ENCODE measurements around the gene ATXN2. TPM values are rescaled to one million over a fixed set of nuclear protein-coding genes. Genes with fewer than 3 reads are reported as not detected.

The ATXN2 gene
- total RNA-seq, 1 experiment from 2014 or later: 72.9 TPM

DNA sequence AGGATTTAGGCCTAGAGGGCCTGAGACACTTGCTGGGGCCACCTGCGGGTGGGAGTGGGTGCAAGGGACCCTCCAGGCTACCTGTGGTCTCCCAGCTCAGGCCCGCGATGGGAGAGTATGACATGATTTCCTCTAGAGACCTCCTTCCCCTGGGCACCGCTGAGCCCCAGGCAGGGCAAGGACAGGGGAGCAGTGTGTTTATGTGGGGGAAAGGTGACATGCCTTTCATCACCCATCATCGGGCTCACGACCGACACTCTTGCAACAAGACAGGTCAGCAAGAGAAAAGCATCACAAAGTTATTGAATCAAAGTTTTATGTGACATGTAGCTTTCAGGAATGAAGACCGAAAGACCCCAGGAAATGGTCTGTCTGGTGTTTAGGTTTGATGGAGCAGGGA, 173.5 kb downstream of the ATXN2 start:
- no peak overlapping the region for H3K23ac ChIP-seq (ENCODE audit: insufficient read length, low read depth, low read length)
- no CpG with 5 or more reads among the region's 8 CpGs for WGBS (ENCODE audit: extremely low coverage, insufficient read length, low lambda C conversion rate)
- H3K4me1 ChIP-seq (ENCODE audit: insufficient read depth, low read length): no peaks in the 10 kb centered on the region; the same call in 1 of the 2 replicates
- no peak overlapping the region for H3K4me2 ChIP-seq (ENCODE audit: insufficient read depth, insufficient read length, low read length)
- Mint-ChIP-seq H3K27me3 (ENCODE audit: low read depth) (no peaks in the 10 kb centered on the region), H3K4me3 (no peak overlapping the region), H3K9me3 (no peaks in the 10 kb centered on the region), H3K27ac (peak overlapping the region; percentile 86 to 91 (median 87); a peak in 3 of 7 replicates), H3K36me3 (ENCODE audit: insufficient read depth in 1 of 3, low read depth in 3 of 3) (peaks cover 6 to 16% (median 8%) of the 10 kb centered on the region in 3 experiments; a peak in 6 of 7 replicates), H3K4me1 (peaks cover 39 to 46% of the 10 kb centered on the region in 2 experiments)
- H4K20me1 ChIP-seq (ENCODE audit: control insufficient read depth, insufficient read depth, insufficient read length): no peaks in the 10 kb centered on the region
- no peak overlapping the region for H3K56ac ChIP-seq (ENCODE audit: insufficient read length, low read depth, low read length)
- H3K14ac ChIP-seq (ENCODE audit: insufficient read depth, low read length): no peak overlapping the region
- no peak overlapping the region for H4K5ac ChIP-seq (ENCODE audit: insufficient read length, low read depth, low read length)
- H3K27ac ChIP-seq (ENCODE audit: insufficient read length, low read depth, low read length): no peak overlapping the region
- H3K23me2 ChIP-seq (ENCODE audit: insufficient read length, low read depth, low read length, poor library complexity, severe bottlenecking): peaks cover 2% of the 10 kb centered on the region
- no peak overlapping the region for H2AK5ac ChIP-seq (ENCODE audit: insufficient read length, low read length)
- no peak overlapping the region for H3K4ac ChIP-seq (ENCODE audit: low read depth, low read length)
- no peaks in the 10 kb centered on the region for H3K27me3 ChIP-seq (ENCODE audit: insufficient read depth, low read length)
- no peak for DNase-seq
- H2BK120ac ChIP-seq (ENCODE audit: low read depth, low read length, poor library complexity, severe bottlenecking): no peak overlapping the region
- no peak overlapping the region for H4K91ac ChIP-seq (ENCODE audit: insufficient read length, low read depth, low read length)
- no peak overlapping the region for H4K8ac ChIP-seq (replicated peaks; ENCODE audit: insufficient read length, low read depth, low read length)
- H3K9ac ChIP-seq (ENCODE audit: extremely low read depth, insufficient read length, low read length): no peak overlapping the region
- no peak overlapping the region for H3T11ph ChIP-seq (ENCODE audit: low read length)
- H3K9me3 ChIP-seq (ENCODE audit: control insufficient read depth, low read depth, low read length): no peaks in the 10 kb centered on the region
- no peak overlapping the region for H2BK15ac ChIP-seq (ENCODE audit: low read depth, low read length)
- H2BK12ac ChIP-seq (ENCODE audit: insufficient read length, low read depth, low read length): no peak overlapping the region
- H2BK20ac ChIP-seq (ENCODE audit: low read depth, low read length, poor library complexity, severe bottlenecking): no peak overlapping the region
- no peak overlapping the region for H2AFZ ChIP-seq (ENCODE audit: low read length)
- H2BK5ac ChIP-seq (ENCODE audit: insufficient read length, low read length): no peak overlapping the region
- no peak overlapping the region for H3K18ac ChIP-seq (ENCODE audit: insufficient read length, low read depth, low read length)
- H3K79me2 ChIP-seq (ENCODE audit: insufficient read depth, low read length): peaks cover 3% of the 10 kb centered on the region; the same call in 1 of the 2 replicates
- TF ChIP-seq, protein P1, sequence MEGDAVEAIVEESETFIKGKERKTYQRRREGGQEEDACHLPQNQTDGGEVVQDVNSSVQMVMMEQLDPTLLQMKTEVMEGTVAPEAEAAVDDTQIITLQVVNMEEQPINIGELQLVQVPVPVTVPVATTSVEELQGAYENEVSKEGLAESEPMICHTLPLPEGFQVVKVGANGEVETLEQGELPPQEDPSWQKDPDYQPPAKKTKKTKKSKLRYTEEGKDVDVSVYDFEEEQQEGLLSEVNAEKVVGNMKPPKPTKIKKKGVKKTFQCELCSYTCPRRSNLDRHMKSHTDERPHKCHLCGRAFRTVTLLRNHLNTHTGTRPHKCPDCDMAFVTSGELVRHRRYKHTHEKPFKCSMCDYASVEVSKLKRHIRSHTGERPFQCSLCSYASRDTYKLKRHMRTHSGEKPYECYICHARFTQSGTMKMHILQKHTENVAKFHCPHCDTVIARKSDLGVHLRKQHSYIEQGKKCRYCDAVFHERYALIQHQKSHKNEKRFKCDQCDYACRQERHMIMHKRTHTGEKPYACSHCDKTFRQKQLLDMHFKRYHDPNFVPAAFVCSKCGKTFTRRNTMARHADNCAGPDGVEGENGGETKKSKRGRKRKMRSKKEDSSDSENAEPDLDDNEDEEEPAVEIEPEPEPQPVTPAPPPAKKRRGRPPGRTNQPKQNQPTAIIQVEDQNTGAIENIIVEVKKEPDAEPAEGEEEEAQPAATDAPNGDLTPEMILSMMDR (conservative IDR thresholded peaks at IDR 0.05): no peak
- peaks cover 4% of the 10 kb centered on the region for H3K79me1 ChIP-seq (ENCODE audit: insufficient read depth, low read depth, low read length, poor library complexity, severe bottlenecking)

Data from H9 (cell line).